GM18519 (cell line): ENCODE measurements around the gene KIF23.

Experiments
- ATAC-seq: cut with Tn5 transposase; IDR thresholded peaks from one replicate; pipeline ENCODE4 v1.9.1; 2021; ENCODE audit warnings: mild to moderate bottlenecking, moderate library complexity; ENCODE audit not compliant: unreplicated experiment, low FRiP score

Gene KIF23

DNA sequence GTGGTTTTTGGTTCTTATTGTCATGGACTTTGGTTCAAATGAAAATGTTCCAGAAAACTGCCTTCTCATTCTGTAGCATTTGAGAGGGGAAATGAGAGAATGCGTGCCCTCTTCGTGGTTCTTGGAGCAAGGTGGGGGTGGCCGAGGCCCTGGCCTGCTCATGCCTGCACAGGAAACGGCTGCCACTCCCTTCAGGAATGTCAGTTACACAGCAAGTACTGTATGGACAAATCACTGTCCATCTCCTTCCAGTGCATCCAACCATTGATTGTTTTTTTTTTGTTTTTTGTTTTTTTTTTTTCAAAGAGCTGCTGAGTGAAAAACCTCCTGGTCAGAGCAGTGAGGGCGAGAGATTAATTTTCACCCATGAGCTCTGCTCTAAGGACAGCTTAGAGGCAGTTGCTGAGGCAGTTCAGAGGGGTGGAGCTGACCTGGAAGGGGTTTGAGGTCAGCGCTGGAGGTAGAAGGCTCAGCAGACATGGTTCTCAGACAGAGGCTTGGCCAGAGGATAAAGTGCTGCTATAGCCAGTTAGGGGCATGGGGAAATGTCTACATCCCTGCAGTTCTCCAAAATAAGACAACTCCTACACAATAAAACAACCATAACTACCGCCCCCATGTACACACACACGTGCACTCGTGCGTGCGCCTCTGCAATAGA lies 20.2 kb upstream of the KIF23 start:
- no peak for ATAC-seq

DNA sequence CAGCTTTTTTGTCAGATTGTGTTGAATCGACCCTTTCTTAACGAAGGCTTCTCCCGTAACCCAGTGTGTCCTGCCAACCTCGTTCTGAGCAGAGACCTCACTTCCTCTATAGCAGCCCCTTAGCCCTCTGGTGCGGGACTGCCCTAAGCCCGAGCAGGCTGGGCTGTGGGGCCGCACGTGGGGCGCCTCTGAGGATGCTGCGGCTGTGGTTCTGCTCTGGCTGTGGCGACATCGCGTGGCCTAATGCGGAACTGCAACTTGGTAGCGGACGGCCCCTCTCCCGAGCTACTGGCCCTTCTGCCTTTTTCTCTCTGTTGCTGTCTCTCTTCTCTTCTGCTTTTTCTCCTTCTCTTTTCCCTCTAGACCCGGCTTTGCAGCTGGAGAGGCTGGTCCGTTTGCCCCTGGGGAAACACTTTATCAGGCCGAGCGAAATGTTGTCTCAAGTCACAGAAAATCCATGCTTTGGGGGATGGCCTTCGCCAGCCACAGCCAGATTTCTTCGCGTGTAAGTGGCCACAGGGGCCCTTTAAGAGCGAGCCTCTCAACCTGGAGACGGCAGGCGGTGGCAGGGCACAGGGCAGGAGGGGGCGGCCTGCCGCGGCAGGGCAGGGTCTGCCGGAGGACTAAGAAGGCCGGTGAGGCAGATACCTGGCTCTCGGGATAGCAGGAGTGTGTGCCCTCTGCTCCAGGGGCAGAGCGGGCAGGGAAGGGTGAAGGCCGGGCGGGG lies 19.4 kb upstream of the KIF23 start:
- ATAC-seq = no peak

DNA sequence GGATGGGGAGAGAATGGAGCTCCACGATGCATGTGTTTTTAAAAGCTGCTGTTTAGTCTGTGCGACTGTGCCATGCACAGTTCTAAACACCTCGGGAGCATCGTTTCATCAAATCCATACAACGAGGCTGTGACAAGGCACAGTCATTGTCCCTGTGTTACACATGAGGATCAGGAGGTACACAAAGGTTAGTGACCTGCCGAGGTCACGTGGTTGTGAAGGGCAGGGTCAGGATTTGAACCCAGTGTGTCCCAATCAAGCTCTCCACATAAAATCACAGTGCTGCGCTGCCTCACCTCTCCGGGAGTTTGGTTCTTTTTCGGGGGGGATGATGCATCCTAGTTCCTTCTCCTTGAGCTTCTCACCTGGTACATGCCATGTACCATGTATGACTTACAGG lies 18.7 kb upstream of the KIF23 start:
- ATAC-seq = no peak

DNA sequence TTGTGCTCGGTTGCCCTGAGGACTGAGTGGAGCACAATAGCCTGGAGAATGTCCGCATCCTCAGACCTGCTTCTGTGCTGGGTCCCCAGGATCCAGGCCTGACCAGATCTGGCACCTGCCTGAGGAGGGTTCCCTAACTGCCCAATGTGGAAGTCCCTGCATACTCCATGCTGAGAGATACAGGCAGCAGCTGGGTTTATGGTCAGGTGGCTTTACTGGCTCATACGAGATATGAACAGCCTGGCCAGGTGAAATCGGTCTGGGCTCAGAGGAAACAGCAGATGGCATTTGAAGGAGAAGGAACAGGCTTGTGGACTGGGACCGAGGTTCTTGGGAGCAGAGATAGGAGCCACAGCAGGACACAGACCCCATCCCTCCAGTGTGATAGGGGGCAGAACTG lies 18.2 kb upstream of the KIF23 start:
- ATAC-seq = no peak

DNA sequence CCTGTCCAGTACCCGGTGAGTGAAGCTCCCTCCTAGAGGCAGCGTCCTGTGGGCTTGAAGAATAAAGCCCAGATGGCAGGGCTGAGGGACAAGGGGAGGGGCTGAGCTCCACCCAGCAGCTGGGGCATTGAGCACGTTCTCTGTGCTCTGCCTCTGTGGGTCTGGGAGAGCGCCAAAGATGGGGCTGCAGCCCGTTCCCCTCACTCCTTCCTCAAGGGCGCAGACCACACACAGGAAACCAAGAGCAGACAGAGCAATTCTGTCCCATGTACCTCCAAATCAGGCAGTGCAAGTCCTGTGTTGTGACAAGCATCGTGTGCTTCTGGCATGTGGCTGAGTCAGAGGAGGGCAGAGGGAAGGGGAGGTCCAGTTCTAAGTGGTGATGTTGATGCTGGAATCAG lies 15.7 kb upstream of the KIF23 start:
- no peak for ATAC-seq

DNA sequence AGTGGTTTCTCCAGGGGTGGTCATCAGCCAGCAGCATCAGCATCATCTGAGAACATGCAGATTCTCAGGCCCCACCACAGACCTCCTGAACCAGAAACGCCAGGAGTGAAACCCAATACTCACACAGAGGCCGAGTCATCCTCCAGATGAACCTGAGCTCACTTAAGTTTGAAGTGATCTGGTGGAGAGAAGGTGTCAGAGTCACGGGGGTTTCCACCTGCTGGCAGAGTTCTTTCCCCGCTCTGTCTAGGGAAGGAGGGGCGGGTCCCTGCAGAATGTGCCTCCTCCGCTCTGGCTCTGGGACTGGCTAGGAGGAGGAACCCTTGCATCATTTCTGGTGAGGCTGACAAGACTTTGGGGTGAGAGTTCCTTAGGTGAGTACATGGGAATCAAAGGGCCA lies 13.3 kb upstream of the KIF23 start:
- ATAC-seq = no peak

DNA sequence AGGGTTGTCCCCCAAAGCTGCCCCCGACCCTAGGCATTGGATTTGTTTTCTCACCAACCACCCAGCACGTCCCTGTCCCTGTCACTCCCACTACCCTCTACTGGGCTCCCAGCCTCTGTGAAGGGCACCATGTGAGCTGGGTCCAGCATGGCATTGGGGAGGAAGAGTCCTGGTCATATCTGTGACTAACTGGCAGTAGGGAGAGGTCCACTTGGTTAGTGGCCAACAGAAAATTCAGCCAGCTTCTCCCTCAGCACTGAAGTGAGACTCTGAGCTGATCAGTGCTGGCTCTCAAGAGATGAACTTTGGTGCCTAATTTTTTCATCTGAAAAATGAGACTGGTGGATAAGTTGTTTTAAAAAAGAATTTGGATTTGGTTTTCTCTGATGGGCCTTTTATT lies 11.3 kb upstream of the KIF23 start:
- no peak for ATAC-seq

DNA sequence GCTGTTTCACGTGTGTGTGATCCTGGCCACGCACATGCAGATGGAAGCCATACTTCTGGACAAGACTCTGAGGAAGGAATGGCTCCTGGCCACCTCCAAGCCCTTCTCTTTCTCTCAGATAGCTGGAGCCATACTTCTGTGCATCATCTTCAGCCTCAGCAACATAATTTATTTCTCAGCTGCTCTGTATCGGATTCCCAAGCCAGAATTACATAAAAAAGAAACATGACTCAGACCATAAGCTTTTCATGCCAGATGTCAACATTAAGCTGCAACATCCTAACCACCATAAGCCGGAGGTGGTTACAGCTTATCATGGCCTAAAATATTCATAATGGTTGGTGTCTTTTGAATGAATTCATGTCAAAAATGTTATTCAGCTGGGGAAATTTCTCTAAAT lies 10.6 kb upstream of the KIF23 start:
- ATAC-seq = no peak

DNA sequence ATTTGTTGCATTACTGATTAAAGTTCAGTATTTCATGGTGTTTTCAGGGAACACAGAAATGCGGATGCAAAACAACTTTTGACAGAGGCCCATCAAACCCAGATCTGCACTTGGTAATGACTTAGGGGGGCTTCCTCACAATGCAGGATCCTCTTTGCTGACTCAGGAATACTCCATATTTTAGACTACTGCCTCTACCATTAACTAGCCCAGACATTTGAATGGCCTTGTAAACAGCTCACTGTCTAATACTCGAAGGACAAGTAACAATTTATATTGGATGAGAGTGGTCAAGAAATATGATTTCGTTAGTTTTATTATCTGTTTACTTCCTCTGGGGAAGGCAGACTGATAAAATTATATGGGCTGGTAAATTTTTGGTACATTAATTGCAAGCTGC lies 9.0 kb upstream of the KIF23 start:
- ATAC-seq = no peak

DNA sequence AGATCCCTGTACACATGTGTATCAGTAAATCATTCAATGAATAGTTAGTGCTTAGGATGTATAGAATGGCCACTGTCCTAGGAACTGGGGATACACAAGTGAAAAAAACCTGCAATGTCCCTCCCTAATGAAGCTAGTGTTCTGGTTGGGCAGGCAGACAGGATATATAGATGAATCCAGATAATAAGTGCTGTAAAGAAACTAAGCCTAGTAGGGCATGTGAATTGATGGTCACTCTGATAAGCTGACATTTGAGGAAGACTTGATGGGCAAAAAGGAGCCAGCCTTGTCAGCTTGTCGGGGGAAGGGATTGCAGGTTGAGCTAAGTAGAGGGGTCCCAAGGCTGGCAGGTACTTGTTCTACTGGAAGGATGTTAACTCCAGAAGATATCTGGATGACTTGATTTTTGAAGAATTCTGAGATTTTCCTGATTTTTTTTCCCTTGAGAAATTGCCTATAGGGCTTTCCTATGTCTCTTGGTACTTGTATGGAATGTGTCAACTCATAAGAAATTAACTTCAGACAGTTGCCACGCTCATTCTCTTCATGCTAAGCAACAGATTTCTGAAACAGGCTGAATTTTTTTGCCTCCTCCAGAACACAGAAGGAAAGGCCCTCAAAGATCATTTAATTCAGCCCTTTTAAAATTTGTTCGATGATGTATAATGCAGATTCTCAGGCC lies 6.3 kb upstream of the KIF23 start:
- no peak for ATAC-seq

DNA sequence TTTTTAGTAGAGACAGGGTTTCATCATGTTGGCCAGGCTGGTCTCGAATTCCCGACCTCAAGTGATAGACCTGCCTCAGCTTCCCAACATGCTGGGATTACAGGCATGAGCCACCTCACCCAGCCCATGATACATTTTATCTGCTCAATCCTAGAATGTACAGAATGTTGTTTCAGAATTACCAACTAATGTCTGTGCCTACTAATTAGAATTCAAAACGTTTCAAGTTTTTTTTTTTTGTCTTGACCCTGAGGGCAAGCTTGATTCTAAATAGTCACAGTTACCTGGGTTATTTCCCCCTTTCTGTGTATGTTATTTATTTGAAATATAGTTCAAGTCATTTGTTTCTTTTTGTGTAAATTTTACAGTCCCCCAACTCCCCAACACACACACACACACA lies 5.3 kb upstream of the KIF23 start:
- no peak for ATAC-seq

DNA sequence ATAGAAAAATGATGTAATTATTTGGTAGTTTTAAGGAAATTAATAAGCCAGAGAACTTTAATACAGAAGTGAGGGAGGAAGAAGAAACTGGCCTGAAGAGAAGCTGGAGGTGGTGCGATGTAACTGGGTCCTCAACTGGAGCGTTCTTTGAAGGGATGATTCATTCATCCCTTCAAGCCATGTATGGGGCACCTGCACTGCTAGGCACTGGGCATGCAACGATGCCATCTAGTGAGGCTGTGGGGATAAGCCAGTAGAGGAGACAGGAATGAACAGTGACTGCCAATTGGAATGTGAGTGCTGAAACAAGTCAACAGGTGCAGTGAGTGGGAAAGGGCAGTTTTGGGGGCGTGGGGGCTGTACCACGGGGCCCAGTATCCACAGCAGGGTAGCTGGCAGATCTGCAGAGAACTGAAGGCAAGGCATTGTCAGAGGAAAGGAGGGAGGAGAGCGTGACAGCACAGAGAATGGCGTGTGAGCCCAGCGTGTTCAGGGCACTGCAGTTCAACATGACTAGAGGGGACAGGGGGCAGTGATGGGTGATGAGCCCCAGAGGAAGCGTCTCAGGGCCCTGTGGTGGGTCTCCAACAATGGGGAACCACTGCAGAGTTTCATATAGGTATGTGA lies 3.8 kb upstream of the KIF23 start:
- ATAC-seq = no peak

DNA sequence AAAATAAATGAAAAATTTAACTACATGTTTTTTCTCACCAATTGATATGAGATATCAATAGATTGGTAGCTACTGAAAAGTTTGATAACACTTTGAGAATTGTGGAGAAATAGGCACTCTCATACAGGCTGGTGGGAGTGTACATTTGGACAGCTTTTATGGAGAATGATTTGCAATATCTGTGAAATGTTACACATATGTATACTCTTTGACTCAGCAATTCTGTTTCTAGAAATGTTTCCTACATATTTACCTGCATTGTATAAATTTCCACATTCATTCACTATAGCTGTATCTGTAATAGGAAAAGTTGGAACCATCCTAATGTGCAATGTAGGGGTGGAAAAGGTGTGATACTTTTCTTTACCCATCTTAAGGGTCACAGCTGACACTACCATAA lies 1.9 kb upstream of the KIF23 start:
- ATAC-seq = no peak

DNA sequence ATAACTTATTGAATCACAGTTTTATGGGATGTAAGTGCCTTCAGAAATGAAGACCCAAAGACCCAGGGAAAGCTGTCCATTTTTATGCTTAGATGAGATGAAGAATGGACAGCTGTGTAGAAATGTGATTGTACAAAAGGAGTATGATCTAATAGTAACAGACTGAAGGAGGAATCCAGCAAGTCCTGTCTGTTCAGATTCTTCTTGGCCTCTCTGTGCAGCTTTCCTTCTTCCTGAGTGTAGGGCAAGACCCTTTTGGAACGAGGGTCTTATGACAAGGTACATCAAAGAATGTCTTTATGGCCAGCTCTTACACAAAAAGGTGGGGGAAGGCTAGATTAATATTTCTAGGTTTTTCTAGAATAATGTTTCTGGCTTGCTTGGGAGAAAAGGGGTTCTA lies 1.4 kb upstream of the KIF23 start:
- ATAC-seq = no peak

DNA sequence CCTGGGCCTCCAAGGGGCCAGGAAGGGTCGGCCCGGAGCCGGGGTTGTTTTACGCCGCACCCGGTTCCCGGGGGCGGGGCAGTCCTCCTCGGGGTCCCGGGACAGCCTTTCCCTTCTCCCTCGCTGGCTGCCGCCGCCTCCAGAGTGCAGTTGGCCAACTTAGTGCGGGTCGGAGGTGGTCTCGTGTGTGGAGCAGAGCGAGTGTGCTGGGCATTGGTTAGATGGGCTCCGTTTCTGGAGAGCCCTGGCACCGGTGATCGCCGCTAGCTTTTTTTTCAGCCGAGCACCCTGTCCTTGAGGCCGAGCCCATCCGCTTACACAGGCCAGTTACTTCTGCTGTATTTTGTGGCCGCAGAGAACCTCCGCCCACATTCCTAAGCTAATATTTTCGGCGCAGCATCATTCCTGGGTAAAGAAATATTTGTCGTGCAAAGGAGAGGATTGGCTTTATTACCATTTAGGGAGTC lies 585 bp downstream of the KIF23 start:
- ATAC-seq = no peak

DNA sequence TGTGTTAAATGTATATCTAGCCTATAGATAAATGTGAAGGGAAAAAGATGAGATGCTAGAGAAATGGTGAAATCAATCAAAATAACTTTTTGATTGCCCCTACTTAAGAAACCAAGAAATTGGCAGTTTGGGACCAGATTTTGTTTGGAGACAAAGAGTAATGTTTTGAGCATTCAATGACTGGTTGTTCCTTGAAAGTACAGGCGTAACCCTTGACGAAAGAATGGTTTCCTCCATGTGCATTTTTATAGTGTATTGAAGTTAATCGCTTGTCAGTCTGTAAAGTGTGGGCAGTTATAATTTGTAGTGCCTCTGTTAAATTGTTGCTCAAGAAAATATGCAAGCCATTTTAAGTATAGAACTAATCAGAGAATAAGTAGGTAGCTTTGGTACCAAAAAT lies 1.2 kb downstream of the KIF23 start:
- no peak for ATAC-seq

DNA sequence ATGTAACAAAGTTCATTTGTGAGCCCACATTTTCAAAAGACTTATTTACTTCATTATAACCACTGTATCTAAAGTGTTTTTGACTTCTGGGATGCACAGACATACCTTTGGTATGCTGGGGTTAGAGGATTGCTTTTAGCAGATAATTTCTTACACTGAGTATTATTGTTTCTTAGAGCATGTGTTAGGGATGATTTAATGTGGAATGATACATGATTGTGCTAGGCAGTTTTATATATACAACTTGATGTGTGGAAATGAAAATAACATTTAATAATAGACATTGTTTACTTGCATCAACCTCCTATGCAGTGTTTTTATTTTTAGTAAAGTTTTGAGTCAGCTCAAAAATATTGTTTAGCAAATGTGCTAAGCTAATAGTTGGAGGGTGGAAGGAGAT lies 3.4 kb downstream of the KIF23 start:
- ATAC-seq = no peak

DNA sequence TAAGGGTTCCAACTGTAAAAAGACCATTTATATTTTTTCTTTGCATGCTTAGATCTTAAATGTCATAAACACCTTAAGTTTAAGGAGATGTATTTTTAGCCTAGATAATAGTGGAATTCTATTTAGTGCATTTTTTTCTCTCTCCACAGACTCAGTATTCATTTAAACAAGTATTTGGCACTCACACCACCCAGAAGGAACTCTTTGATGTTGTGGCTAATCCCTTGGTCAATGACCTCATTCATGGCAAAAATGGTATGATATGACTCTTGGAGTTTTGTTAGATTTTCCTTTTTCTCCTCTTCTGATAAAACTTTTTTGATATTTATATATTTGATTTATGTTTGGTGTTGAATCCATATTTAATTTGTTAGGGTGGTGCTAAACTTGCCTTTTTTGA lies 7.3 kb downstream of the KIF23 start:
- no peak for ATAC-seq

DNA sequence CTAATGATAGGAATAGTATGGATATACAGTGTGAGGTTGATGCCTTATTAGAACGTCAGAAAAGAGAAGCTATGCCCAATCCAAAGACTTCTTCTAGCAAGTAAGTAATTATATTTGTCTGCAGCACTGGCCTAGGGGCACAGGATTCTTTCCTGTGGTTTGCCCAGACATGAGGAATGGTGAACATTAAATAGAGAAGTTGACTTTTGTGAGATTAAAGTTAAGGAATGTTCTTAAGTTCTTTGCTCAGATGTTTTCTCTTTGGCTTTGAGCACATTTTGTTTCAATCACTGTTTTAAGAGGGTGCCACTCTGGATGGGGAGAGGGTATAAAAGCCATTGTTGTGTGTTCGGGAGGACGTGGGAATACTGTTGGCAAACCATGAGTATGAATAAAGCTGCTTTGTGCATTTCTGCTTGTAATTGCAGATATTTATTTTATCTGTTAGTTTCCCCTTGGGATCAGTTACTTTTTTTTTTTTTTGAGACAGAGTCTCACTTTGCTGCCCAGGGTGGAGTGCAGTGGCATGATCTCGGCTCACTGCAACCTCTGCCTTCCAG lies 8.3 kb downstream of the KIF23 start:
- ATAC-seq = no peak

DNA sequence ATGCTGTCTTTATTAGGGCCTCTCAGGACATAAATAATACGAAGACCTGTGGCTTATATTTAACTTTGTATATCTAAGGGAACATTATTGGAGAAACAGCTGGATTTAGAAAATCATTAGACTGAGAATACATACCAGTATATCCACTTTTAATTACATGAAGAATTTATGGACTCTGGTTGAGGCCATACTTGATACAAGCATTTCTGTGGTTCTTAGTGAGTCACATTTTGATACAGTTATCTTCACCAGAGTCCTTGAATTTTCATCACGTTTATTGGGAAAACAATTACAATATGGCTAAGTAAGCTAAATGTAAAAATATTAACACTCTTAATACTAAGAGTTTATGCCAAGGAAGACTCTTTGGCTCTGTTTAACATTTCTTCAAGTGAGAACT lies 9.9 kb downstream of the KIF23 start:
- ATAC-seq = no peak

DNA sequence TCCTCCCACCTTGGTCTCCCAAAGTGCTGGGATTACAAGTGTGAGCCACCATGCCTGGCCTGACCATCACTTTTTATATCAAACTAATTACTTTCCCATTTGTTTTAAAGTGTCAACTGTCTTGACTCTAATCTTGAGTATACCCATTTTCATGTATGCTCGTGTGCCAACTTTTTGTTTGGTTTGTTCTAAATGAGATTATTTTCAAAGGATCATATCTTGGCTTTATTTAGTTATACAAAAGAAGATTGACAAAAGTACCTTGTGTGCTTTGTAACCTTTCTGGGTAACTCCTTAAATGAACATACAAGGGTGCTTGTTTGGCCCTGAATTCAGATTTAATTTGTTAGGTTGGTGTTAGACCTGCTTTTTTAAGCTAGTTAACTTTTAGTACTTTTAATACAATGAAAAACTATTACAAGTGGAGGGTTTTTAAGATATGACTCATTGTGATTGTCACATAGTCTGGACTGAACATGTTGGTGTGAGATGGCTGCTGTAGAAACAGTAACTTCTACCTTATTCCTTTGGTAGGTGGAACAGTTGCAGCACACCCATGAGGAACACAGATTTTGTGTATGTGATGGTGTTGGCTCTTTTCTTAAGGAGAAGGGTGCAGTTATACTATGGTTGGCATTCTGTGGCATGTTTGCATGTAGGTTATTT lies 10.7 kb downstream of the KIF23 start:
- no peak for ATAC-seq
